Smooth muscle cell (in vitro differentiated cells): Measurements from ENCODE around the gene ETFA. TPM values are rescaled to one million over a fixed set of nuclear protein-coding genes. Genes with fewer than 3 reads are reported as not detected.

Source experiments
- DNase-seq: peaks from one replicate; lab custom pipeline; 2025; ENCODE audit not compliant: unreplicated experiment; lab: John Stamatoyannopoulos, UW
- H2AFZ ChIP-seq: fragments of 200-600 bp; sonication (generic); 2 replicates; pipeline ENCODE4 v1.6.0; 2016; ENCODE audit warnings: antibody characterized with exemption, low read depth, mild to moderate bottlenecking
- H3F3A ChIP-seq: fragments of 200-600 bp; sonication (generic); 2 replicates; pipeline ENCODE4 v1.6.0; 2017; ENCODE audit warnings: antibody characterized with exemption, low read depth
- H3K27ac ChIP-seq: fragments of 200-600 bp; sonication (generic); 2 replicates; pipeline ENCODE4 v1.5.1; 2016; ENCODE audit warnings: low read depth, mild to moderate bottlenecking
- H3K27me3 ChIP-seq: fragments of 200-600 bp; sonication (generic); 2 replicates; pipeline ENCODE4 v1.6.1; 2016; ENCODE audit warnings: low read depth, mild to moderate bottlenecking
- H3K36me3 ChIP-seq: fragments of 200-600 bp; sonication (generic); 2 replicates; pipeline ENCODE4 v1.5.1; 2016; ENCODE audit warnings: low read depth
- H3K4me1 ChIP-seq: fragments of 200-600 bp; sonication (generic); 2 replicates; pipeline ENCODE4 v1.5.1; 2016; ENCODE audit warnings: low read depth
- H3K4me2 ChIP-seq: fragments of 200-600 bp; sonication (generic); 2 replicates; pipeline ENCODE4 v1.6.0; 2016; ENCODE audit warnings: mild to moderate bottlenecking
- H3K4me3 ChIP-seq: fragments of 200-600 bp; sonication (generic); 2 replicates; pipeline ENCODE4 v1.5.1; 2016; ENCODE audit warnings: mild to moderate bottlenecking
- H3K79me2 ChIP-seq: fragments of 200-600 bp; sonication (generic); 2 replicates; pipeline ENCODE4 v1.6.0; 2016; ENCODE audit warnings: low read depth, mild to moderate bottlenecking
- H3K9ac ChIP-seq: fragments of 200-600 bp; sonication (generic); 2 replicates; pipeline ENCODE4 v1.6.0; 2016; ENCODE audit warnings: low read depth
- H3K9me3 ChIP-seq: fragments of 200-600 bp; sonication (generic); replicated peaks from 2 replicates; pipeline ENCODE4 v1.5.1; 2016; ENCODE audit warnings: low read depth
- H4K20me1 ChIP-seq: fragments of 200-600 bp; sonication (generic); 2 replicates; pipeline ENCODE4 v1.6.0; 2016; ENCODE audit warnings: low read depth
- WGBS: methylation state at CpG from one replicate; pipeline ENCODE4 v1.1.7; 2016; ENCODE audit warnings: low lambda C conversion rate; 5-methylcytosine and 5-hydroxymethylcytosine counted together
- polyA plus RNA-seq: library from polyadenylated mRNA; unstranded; fragments of >200 nt; fragmentation: Nextera tagmentation; extraction: Ambion mirVana; gene quantifications from 2 replicates; pipeline ENCODE4 v1.2.1, GENCODE V29; 2016
- total RNA-seq: library from RNA; depleted of rRNA; stranded (reverse); fragments of >200 nt; gene quantifications from 2 replicates; pipeline ENCODE4 v1.2.3, GENCODE V29; 2014
- TF ChIP-seq, protein P1 (sequence below): fragments of 200-600 bp; sonication (generic); IDR thresholded peaks from 2 replicates; pipeline ENCODE4 v1.5.1; 2017; ENCODE audit warnings: borderline replicate concordance, mild to moderate bottlenecking, antibody characterized with exemption; ENCODE audit not compliant: insufficient read depth, poor library complexity, severe bottlenecking

Gene ETFA
- total and polyA plus RNA-seq, 2 experiments from 2014 or later: 98.0 to 119 TPM

DNA sequence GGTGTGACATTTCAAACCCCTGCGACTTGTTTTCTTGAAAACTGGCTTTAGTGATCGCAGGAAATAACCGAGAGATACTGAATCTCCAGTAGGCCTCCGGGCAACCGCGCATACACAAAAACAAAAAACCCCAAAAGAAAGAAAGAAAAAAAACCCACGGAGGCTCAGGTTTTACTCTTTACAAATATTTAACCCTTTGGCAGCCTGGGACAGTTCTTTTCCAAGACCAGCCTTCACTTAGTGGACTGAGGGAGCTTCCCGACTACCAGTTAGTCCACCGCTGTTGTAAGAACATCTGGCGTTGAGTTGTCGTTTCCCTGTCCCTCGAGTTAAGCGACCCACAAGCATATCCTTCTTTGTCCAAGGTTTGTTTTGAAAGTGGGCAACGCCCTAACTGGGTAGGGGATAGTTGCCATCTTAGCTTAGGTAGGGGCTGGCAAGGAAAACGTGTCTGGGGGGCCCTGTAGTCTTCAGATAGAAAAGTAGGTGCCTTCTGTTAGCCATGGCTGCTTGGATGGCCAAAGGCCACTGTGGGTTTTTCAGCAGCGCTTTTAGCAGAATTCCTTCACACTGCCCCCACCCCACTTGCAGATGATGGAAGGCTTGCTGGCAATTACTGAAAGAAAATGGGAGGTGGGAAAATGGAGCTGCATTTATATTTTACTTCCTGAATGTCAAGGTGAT is 32.2 kb upstream of the ETFA start:
- H3K4me1 ChIP-seq: peaks cover 37% of the 10 kb centered on the region
- TF ChIP-seq, protein P1, sequence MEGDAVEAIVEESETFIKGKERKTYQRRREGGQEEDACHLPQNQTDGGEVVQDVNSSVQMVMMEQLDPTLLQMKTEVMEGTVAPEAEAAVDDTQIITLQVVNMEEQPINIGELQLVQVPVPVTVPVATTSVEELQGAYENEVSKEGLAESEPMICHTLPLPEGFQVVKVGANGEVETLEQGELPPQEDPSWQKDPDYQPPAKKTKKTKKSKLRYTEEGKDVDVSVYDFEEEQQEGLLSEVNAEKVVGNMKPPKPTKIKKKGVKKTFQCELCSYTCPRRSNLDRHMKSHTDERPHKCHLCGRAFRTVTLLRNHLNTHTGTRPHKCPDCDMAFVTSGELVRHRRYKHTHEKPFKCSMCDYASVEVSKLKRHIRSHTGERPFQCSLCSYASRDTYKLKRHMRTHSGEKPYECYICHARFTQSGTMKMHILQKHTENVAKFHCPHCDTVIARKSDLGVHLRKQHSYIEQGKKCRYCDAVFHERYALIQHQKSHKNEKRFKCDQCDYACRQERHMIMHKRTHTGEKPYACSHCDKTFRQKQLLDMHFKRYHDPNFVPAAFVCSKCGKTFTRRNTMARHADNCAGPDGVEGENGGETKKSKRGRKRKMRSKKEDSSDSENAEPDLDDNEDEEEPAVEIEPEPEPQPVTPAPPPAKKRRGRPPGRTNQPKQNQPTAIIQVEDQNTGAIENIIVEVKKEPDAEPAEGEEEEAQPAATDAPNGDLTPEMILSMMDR: no peak
- peaks cover 100% of the 10 kb centered on the region for H3K27me3 ChIP-seq

DNA sequence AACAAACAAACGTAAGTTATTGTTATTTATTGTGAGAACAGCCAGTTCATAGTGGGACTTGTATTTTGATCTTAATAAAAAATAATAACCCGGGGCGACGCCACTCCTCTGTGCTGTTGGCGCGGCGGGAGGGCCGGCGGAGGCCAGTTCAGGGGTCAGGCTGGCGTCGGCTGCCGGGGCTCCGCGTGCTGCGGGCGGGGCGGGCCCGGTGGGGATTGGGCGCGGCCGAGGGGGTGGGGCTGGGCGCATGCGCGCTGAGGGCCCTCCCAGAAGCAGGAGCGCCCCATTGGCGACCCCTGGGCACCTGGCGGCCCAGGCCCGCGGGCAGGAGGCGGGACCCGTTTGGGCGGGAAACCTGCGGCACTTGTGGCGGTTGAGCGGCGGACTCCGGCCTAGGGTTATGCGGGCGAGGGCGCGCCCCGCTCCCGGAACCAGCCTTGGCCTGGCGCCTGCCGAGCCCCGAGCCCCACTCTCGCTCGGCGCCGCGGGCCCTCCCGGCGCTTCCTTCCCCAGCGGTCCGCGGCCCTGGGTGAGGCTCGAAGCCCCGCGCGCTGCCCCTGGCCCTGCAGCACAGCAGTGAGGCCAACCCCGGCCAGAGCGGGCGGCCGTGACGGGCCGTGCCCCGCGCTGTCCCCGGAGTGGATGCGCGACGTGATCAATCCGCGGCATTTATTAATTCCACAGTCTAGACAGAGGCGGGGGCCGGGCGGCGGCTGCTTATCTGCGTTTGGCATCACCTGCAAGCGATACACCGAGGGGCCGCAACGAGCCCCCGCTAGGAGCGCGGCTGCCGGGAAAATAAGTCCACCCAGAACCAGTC is 31.3 kb upstream of the ETFA start:
- peaks cover 44% of the 10 kb centered on the region for H3K4me1 ChIP-seq
- 4% methylated on average over 61 of the region's 87 CpGs for WGBS
- no peaks in the 10 kb centered on the region for H3K36me3 ChIP-seq
- H3F3A ChIP-seq: no peaks in the 10 kb centered on the region
- DNase-seq: no peak
- H2AFZ ChIP-seq: no peak overlapping the region
- H3K9ac ChIP-seq: no peak overlapping the region
- TF ChIP-seq, protein P1: no peak
- peaks cover 100% of the 10 kb centered on the region for H3K27me3 ChIP-seq
- no peak overlapping the region for H3K27ac ChIP-seq
- peak overlapping the region; percentile 79 for H3K4me2 ChIP-seq
- no peaks in the 10 kb centered on the region for H3K79me2 ChIP-seq
- H3K9me3 ChIP-seq: no peaks in the 10 kb centered on the region
- H3K4me3 ChIP-seq: no peak overlapping the region
- peaks cover 29% of the 10 kb centered on the region for H4K20me1 ChIP-seq

More for the DNA sequence above, 32.2 kb upstream of the ETFA start:
- H3K9me3 ChIP-seq: no peaks in the 10 kb centered on the region
- 11% methylated on average over 16 of the region's 16 CpGs for WGBS
- H2AFZ ChIP-seq: no peak overlapping the region
- H3K79me2 ChIP-seq: no peaks in the 10 kb centered on the region
- H3F3A ChIP-seq: no peaks in the 10 kb centered on the region
- no peak overlapping the region for H3K4me2 ChIP-seq
- no peak overlapping the region for H3K4me3 ChIP-seq
- H4K20me1 ChIP-seq: peaks cover 29% of the 10 kb centered on the region
- no peak overlapping the region for H3K9ac ChIP-seq
- H3K36me3 ChIP-seq: no peaks in the 10 kb centered on the region
- H3K27ac ChIP-seq: no peak overlapping the region
- DNase-seq: no peak

DNA sequence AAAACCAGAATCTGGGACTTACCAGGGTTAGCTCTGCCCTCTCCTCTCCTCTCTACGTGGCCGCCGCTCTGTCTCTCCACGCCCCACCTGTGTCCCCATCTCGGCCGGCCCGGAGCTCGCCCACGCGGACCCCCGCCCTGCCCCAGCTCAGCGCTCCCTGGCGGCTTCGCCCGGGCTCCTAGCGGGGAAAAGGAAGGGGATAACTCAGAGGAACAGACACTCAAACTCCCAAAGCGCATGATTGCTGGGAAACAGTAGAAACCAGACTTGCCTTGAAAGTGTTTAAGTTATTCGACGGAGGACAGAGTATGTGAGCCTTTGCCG is 30.8 kb upstream of the ETFA start:
- Histone ChIP-seq H3K4me2 (peak overlapping the region; percentile 6), H3K36me3 (no peaks in the 10 kb centered on the region), H3K27ac (no peak overlapping the region), H3K4me1 (peaks cover 44% of the 10 kb centered on the region), H3K27me3 (peaks cover 100% of the 10 kb centered on the region), H3K4me3 (no peak overlapping the region), H4K20me1 (peaks cover 29% of the 10 kb centered on the region), H3F3A (no peaks in the 10 kb centered on the region), H3K9ac (no peak overlapping the region), H3K9me3 (no peaks in the 10 kb centered on the region), H2AFZ (no peak overlapping the region), H3K79me2 (no peaks in the 10 kb centered on the region)
- no peak for DNase-seq
- TF ChIP-seq, protein P1: no peak
- 14% methylated on average over 20 of the region's 20 CpGs for WGBS
